HG03108 (cell line): ENCODE data around the gene C2CD4D.

Experiments used
- ATAC-seq: cut with Tn5 transposase; IDR thresholded peaks from one replicate; pipeline ENCODE4 v1.9.1; 2021; ENCODE audit warnings: moderate library complexity; ENCODE audit not compliant: unreplicated experiment

Gene C2CD4D

DNA sequence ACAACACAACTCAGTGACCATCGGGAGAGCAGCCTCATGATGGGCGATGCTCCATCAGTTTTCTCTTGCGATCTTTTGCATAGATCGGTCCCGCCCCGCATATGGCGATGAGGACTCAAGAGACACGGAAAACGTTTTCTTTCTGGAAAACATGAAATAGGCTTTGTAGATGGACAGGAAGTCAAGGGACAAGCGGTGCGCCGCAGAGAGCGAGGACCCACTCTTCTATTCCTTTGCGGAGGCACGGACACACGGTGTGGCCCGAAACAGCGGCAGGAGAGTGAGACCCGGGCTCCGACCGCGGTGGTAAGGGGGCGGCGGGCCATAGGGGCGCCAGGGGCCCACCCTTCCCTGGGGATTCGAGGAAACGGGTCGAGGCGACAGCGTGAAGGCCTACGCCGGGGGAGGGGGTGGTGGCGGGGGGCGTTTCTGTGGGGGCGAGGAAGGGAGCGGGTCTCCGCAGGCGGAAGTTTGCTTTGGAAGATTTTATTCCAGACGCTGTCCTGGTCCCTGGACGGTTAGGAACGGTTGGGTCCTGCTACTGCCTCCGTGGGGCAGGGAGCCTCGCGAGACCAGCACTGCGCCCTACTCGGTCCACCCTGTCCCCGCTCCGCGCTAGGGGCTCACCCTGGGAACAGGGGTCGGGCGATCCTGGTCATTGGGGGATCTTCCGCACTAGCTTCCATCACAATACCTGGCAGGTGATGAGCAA lies 48.5 kb downstream of the C2CD4D start:
- ATAC-seq: no peak

DNA sequence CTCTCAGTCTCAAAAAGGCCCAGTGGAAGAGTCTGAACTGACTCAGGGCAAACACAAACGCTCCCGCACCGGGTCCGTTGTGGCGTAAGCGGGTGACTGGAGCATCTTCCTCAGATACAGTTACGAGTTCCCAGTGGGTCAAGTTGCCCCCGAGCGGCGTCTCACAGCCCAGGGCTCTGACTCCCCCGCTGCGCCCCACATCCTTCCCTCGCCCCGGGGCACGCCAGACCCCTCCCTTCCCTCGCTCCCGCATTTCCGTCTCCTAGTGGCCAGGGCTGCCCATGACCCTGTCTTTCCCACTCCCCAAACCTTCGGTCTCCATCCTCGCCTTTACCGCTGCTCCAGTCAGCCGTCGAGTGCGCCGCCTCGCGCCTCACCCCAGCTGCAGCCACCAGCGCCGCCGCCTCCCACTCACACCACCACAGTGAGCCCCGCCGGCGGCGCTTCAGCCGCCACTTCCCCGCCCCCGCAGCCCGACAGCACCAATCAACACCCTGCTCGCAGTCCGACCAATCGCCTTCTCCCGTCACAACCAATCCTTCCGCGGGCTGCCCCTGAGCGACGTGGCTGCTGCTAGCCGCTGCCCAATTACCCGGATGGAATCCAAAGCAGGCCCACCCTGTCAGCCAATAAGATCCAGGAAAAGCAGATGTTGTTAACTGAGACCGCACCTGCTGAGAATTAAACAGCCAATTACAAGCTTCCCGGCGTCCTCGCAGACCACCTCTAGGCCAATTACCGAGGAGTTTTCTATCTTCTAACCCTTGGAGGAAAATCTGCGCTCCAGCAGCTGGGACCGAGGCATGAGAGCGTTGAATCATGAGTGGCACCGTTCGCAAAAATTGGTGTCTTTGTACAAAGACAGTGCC lies 49.3 kb downstream of the C2CD4D start, which contains the start of gene TDRKH:
Gene TDRKH (minus strand): TSS at position 430 of the 869 bp plus-strand sequence. CDS start 7,478 bp downstream, outside the sequence.
- peak; percentile 96 for ATAC-seq
